ENCODE results near the gene SRGAP3. TPM values are rescaled to one million over a fixed set of nuclear protein-coding genes. Genes with fewer than 3 reads are reported as not detected.

Gene SRGAP3
- total RNA-seq, 1 experiment from 2014 or later = 17.9 TPM

DNA sequence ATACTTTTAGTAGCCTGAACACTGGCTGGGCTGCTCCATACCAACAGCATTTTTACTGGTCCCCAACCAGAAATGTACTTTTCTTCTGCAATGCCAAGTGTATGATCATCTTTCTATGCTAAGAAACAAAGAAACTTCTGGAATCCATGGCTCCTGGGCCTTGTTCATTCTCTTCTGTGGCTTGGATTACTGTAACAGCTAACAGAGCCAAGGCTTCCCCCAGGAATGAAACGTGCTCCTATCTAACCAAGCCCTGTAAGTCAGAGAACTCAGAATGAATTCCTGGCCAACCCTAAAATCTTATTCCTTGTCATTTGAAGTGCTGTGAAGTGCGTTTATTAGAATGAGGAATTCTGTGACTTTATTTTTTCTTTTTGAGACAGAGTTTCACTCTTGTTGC, 183.3 kb downstream of the SRGAP3 start (continued):
- TF ChIP-seq, protein P1, sequence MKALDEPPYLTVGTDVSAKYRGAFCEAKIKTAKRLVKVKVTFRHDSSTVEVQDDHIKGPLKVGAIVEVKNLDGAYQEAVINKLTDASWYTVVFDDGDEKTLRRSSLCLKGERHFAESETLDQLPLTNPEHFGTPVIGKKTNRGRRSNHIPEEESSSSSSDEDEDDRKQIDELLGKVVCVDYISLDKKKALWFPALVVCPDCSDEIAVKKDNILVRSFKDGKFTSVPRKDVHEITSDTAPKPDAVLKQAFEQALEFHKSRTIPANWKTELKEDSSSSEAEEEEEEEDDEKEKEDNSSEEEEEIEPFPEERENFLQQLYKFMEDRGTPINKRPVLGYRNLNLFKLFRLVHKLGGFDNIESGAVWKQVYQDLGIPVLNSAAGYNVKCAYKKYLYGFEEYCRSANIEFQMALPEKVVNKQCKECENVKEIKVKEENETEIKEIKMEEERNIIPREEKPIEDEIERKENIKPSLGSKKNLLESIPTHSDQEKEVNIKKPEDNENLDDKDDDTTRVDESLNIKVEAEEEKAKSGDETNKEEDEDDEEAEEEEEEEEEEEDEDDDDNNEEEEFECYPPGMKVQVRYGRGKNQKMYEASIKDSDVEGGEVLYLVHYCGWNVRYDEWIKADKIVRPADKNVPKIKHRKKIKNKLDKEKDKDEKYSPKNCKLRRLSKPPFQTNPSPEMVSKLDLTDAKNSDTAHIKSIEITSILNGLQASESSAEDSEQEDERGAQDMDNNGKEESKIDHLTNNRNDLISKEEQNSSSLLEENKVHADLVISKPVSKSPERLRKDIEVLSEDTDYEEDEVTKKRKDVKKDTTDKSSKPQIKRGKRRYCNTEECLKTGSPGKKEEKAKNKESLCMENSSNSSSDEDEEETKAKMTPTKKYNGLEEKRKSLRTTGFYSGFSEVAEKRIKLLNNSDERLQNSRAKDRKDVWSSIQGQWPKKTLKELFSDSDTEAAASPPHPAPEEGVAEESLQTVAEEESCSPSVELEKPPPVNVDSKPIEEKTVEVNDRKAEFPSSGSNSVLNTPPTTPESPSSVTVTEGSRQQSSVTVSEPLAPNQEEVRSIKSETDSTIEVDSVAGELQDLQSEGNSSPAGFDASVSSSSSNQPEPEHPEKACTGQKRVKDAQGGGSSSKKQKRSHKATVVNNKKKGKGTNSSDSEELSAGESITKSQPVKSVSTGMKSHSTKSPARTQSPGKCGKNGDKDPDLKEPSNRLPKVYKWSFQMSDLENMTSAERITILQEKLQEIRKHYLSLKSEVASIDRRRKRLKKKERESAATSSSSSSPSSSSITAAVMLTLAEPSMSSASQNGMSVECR (CRISPR knock-in tag; IDR thresholded peaks at IDR 0.05; ENCODE audit: borderline replicate concordance) = no peak
- TF ChIP-seq, protein P2, sequence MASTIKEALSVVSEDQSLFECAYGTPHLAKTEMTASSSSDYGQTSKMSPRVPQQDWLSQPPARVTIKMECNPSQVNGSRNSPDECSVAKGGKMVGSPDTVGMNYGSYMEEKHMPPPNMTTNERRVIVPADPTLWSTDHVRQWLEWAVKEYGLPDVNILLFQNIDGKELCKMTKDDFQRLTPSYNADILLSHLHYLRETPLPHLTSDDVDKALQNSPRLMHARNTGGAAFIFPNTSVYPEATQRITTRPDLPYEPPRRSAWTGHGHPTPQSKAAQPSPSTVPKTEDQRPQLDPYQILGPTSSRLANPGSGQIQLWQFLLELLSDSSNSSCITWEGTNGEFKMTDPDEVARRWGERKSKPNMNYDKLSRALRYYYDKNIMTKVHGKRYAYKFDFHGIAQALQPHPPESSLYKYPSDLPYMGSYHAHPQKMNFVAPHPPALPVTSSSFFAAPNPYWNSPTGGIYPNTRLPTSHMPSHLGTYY (CRISPR knock-in tag; IDR thresholded peaks at IDR 0.05) = no peak
- TF ChIP-seq JUN (CRISPR knock-in tag; IDR thresholded peaks at IDR 0.05) = no peak

DNA sequence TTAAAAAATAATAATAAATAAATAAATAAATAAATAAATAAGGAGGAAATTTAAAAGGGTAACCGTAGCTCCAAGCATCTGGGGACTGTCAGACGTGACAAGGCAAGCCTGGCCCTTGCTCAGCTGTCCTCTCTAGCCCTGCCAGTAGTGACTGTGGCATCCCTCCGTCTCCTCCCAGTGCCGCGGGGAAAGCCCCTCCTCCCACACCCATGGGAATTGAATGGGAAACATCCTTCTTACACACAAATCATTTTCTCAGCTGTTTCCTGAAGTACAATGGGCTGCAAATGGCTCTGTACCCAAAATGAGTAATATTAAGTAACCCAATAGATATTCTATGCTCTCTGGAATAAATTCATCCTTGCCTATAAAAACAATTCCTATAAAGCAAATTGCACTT, 184.6 kb downstream of the SRGAP3 start:
- POLR2A ChIA-PET = no interaction called here
- CTCF ChIA-PET = interaction anchor here (0.9 to 1.1 kb wide), 2 partner anchors 68 to 77 kb away, joined by 3 to 6 read pairs; no protein-coding TSS in a partner anchor
- H3K27me3 Mint-ChIP-seq (ENCODE audit: low read depth) = no peaks in the 10 kb centered on the region; the same call in 1 of the 2 replicates
- TF ChIP-seq, protein P3, sequence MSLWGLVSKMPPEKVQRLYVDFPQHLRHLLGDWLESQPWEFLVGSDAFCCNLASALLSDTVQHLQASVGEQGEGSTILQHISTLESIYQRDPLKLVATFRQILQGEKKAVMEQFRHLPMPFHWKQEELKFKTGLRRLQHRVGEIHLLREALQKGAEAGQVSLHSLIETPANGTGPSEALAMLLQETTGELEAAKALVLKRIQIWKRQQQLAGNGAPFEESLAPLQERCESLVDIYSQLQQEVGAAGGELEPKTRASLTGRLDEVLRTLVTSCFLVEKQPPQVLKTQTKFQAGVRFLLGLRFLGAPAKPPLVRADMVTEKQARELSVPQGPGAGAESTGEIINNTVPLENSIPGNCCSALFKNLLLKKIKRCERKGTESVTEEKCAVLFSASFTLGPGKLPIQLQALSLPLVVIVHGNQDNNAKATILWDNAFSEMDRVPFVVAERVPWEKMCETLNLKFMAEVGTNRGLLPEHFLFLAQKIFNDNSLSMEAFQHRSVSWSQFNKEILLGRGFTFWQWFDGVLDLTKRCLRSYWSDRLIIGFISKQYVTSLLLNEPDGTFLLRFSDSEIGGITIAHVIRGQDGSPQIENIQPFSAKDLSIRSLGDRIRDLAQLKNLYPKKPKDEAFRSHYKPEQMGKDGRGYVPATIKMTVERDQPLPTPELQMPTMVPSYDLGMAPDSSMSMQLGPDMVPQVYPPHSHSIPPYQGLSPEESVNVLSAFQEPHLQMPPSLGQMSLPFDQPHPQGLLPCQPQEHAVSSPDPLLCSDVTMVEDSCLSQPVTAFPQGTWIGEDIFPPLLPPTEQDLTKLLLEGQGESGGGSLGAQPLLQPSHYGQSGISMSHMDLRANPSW (CRISPR knock-in tag; conservative IDR thresholded peaks at IDR 0.05; ENCODE audit: low read depth) = no peak
- TF ChIP-seq, protein P4, sequence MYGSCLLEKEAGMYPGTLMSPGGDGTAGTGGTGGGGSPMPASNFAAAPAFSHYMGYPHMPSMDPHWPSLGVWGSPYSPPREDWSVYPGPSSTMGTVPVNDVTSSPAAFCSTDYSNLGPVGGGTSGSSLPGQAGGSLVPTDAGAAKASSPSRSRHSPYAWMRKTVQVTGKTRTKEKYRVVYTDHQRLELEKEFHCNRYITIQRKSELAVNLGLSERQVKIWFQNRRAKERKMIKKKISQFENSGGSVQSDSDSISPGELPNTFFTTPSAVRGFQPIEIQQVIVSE (CRISPR knock-in tag; IDR thresholded peaks at IDR 0.05; ENCODE audit: borderline replicate concordance) = no peak
- TF ChIP-seq, protein P5, sequence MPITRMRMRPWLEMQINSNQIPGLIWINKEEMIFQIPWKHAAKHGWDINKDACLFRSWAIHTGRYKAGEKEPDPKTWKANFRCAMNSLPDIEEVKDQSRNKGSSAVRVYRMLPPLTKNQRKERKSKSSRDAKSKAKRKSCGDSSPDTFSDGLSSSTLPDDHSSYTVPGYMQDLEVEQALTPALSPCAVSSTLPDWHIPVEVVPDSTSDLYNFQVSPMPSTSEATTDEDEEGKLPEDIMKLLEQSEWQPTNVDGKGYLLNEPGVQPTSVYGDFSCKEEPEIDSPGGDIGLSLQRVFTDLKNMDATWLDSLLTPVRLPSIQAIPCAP (CRISPR knock-in tag; IDR thresholded peaks at IDR 0.05) = no peak
- TF ChIP-seq KAT7 (CRISPR knock-in tag; IDR thresholded peaks at IDR 0.05; ENCODE audit: borderline replicate concordance) (no peak), NFYB (CRISPR knock-in tag; conservative IDR thresholded peaks at IDR 0.05; ENCODE audit: low read depth) (no peak), MXD4 (CRISPR knock-in tag; IDR thresholded peaks at IDR 0.05; ENCODE audit: borderline replicate concordance) (no peak), GRHL2 (CRISPR knock-in tag; IDR thresholded peaks at IDR 0.05; ENCODE audit: insufficient replicate concordance, severe bottlenecking) (no peak), RORB (CRISPR knock-in tag; IDR thresholded peaks at IDR 0.05) (no peak), JAZF1 (CRISPR knock-in tag; IDR thresholded peaks at IDR 0.05) (no peak), GABPB1 (CRISPR knock-in tag; IDR thresholded peaks at IDR 0.05) (no peak), IRF2 (CRISPR knock-in tag; IDR thresholded peaks at IDR 0.05; ENCODE audit: borderline replicate concordance, low read depth) (no peak), NR1H2 (CRISPR knock-in tag; IDR thresholded peaks at IDR 0.05) (no peak), TEAD4 (CRISPR knock-in tag; IDR thresholded peaks at IDR 0.05) (no peak)
- TF ChIP-seq, protein P6, sequence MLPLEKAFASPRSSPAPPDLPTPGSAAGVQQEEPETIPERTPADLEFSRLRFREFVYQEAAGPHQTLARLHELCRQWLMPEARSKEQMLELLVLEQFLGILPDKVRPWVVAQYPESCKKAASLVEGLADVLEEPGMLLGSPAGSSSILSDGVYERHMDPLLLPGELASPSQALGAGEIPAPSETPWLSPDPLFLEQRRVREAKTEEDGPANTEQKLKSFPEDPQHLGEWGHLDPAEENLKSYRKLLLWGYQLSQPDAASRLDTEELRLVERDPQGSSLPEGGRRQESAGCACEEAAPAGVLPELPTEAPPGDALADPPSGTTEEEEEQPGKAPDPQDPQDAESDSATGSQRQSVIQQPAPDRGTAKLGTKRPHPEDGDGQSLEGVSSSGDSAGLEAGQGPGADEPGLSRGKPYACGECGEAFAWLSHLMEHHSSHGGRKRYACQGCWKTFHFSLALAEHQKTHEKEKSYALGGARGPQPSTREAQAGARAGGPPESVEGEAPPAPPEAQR (CRISPR knock-in tag; IDR thresholded peaks at IDR 0.05) = no peak
- TF ChIP-seq, protein P7, sequence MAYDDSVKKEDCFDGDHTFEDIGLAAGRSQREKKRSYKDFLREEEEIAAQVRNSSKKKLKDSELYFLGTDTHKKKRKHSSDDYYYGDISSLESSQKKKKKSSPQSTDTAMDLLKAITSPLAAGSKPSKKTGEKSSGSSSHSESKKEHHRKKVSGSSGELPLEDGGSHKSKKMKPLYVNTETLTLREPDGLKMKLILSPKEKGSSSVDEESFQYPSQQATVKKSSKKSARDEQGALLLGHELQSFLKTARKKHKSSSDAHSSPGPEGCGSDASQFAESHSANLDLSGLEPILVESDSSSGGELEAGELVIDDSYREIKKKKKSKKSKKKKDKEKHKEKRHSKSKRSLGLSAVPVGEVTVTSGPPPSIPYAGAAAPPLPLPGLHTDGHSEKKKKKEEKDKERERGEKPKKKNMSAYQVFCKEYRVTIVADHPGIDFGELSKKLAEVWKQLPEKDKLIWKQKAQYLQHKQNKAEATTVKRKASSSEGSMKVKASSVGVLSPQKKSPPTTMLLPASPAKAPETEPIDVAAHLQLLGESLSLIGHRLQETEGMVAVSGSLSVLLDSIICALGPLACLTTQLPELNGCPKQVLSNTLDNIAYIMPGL (CRISPR knock-in tag; IDR thresholded peaks at IDR 0.05) = no peak
- TF ChIP-seq, protein P1 (CRISPR knock-in tag; IDR thresholded peaks at IDR 0.05; ENCODE audit: borderline replicate concordance) = no peak
- DNase-seq (ENCODE audit: low spot score) (no peak), ATAC-seq (no peak)
- peaks cover 16% of the 10 kb centered on the region for H3K9me3 Mint-ChIP-seq
- H3K27ac Mint-ChIP-seq = no peak overlapping the region
- H3K4me3 Mint-ChIP-seq = no peak overlapping the region
- H3K36me3 Mint-ChIP-seq = peaks cover 17% of the 10 kb centered on the region
- H3K4me1 Mint-ChIP-seq = no peaks in the 10 kb centered on the region

All from WTC11 (cell line).